ENCODE data around the gene KIF26B. TPM values are rescaled to one million over a fixed set of nuclear protein-coding genes. Genes with fewer than 3 reads are reported as not detected.
"Not testable (repeated sequence)": the region's sequence is repeated elsewhere in the genome, so short reads cannot be mapped to it uniquely, and the experiment has no call there.

Gene KIF26B
- total RNA-seq, 2 donors from 2014 or later: not detected

- no peaks in the 10 kb centered on the region for H3K4me1 Mint-ChIP-seq
- H3K36me3 Mint-ChIP-seq (ENCODE audit: low read depth): no peaks in the 10 kb centered on the region
- H3K27ac Mint-ChIP-seq: no peak overlapping the region
- no peak overlapping the region for H3K4me3 Mint-ChIP-seq
- ATAC-seq (replicated peaks): no peak
- peaks cover 10% of the 10 kb centered on the region for H3K27me3 Mint-ChIP-seq
- no peaks in the 10 kb centered on the region for H3K9me3 Mint-ChIP-seq
Measured at GRCh38 chr1:245345191-245345884, 190.6 kb downstream of the KIF26B start.

GRCh38 chr1:245348626-245349025 lies 193.8 kb downstream of the KIF26B start:
- Mint-ChIP-seq H3K27me3 (peaks cover 14% of the 10 kb centered on the region), H3K36me3 (ENCODE audit: low read depth) (no peaks in the 10 kb centered on the region), H3K9me3 (no peaks in the 10 kb centered on the region), H3K4me1 (no peaks in the 10 kb centered on the region), H3K4me3 (no peak overlapping the region), H3K27ac (no peak overlapping the region)
- ATAC-seq (replicated peaks): no peak

GRCh38 chr1:245353411-245353810 lies 198.6 kb downstream of the KIF26B start:
- H3K27me3 Mint-ChIP-seq: peaks cover 18% of the 10 kb centered on the region
- no peaks in the 10 kb centered on the region for H3K4me1 Mint-ChIP-seq
- no peaks in the 10 kb centered on the region for H3K36me3 Mint-ChIP-seq (ENCODE audit: low read depth)
- no peak overlapping the region for H3K4me3 Mint-ChIP-seq
- no peaks in the 10 kb centered on the region for H3K9me3 Mint-ChIP-seq
- no peak for ATAC-seq (replicated peaks)
- H3K27ac Mint-ChIP-seq: no peak overlapping the region

- Mint-ChIP-seq H3K27ac (no peak overlapping the region), H3K36me3 (ENCODE audit: low read depth) (no peaks in the 10 kb centered on the region), H3K4me1 (no peaks in the 10 kb centered on the region), H3K4me3 (no peak overlapping the region), H3K27me3 (peaks cover 15% of the 10 kb centered on the region), H3K9me3 (no peaks in the 10 kb centered on the region)
- no peak for ATAC-seq (replicated peaks)
Measured at GRCh38 chr1:245353915-245354775, 199.4 kb downstream of the KIF26B start.

- peaks cover 16% of the 10 kb centered on the region for H3K27me3 Mint-ChIP-seq
- not testable (repeated sequence) for ATAC-seq (replicated peaks); H3K36me3 Mint-ChIP-seq (ENCODE audit: low read depth); H3K4me1 Mint-ChIP-seq; H3K9me3 Mint-ChIP-seq; H3K4me3 Mint-ChIP-seq; H3K27ac Mint-ChIP-seq
Measured at GRCh38 chr1:245355851-245356630, 201.3 kb downstream of the KIF26B start.

GRCh38 chr1:245356891-245357585 lies 202.3 kb downstream of the KIF26B start:
- no peak overlapping the region for H3K27ac Mint-ChIP-seq
- H3K4me3 Mint-ChIP-seq: no peak overlapping the region
- no peaks in the 10 kb centered on the region for H3K36me3 Mint-ChIP-seq (ENCODE audit: low read depth)
- ATAC-seq (replicated peaks): no peak
- H3K4me1 Mint-ChIP-seq: no peaks in the 10 kb centered on the region
- no peaks in the 10 kb centered on the region for H3K9me3 Mint-ChIP-seq
- peaks cover 14% of the 10 kb centered on the region for H3K27me3 Mint-ChIP-seq

GRCh38 chr1:245359101-245359680 lies 204.4 kb downstream of the KIF26B start:
- not testable (repeated sequence) for H3K4me1 Mint-ChIP-seq; H3K36me3 Mint-ChIP-seq (ENCODE audit: low read depth); H3K9me3 Mint-ChIP-seq; H3K4me3 Mint-ChIP-seq; H3K27ac Mint-ChIP-seq; ATAC-seq (replicated peaks)
- H3K27me3 Mint-ChIP-seq: peaks cover 10% of the 10 kb centered on the region

GRCh38 chr1:245361065-245361464 lies 206.3 kb downstream of the KIF26B start:
- H3K4me3 Mint-ChIP-seq: no peak overlapping the region
- H3K9me3 Mint-ChIP-seq: no peaks in the 10 kb centered on the region
- no peak for ATAC-seq (replicated peaks)
- H3K27ac Mint-ChIP-seq: no peak overlapping the region
- no peaks in the 10 kb centered on the region for H3K4me1 Mint-ChIP-seq
- H3K36me3 Mint-ChIP-seq (ENCODE audit: low read depth): no peaks in the 10 kb centered on the region
- H3K27me3 Mint-ChIP-seq: peaks cover 7% of the 10 kb centered on the region

- Mint-ChIP-seq H3K9me3 (no peaks in the 10 kb centered on the region), H3K27me3 (peaks cover 2% of the 10 kb centered on the region), H3K36me3 (ENCODE audit: low read depth) (no peaks in the 10 kb centered on the region), H3K27ac (no peak overlapping the region), H3K4me1 (no peaks in the 10 kb centered on the region), H3K4me3 (no peak overlapping the region)
- ATAC-seq (replicated peaks): no peak
Measured at GRCh38 chr1:245361951-245362350, 207.2 kb downstream of the KIF26B start.

- H3K4me1 Mint-ChIP-seq: no peaks in the 10 kb centered on the region
- no peaks in the 10 kb centered on the region for H3K9me3 Mint-ChIP-seq
- H3K27ac Mint-ChIP-seq: no peak overlapping the region
- no peak for ATAC-seq (replicated peaks)
- no peaks in the 10 kb centered on the region for H3K36me3 Mint-ChIP-seq (ENCODE audit: low read depth)
- H3K4me3 Mint-ChIP-seq: no peak overlapping the region
- H3K27me3 Mint-ChIP-seq: peaks cover 2% of the 10 kb centered on the region
Measured at GRCh38 chr1:245363461-245364200, 208.8 kb downstream of the KIF26B start.

GRCh38 chr1:245365095-245366020 lies 210.6 kb downstream of the KIF26B start:
- Mint-ChIP-seq H3K36me3 (ENCODE audit: low read depth) (no peaks in the 10 kb centered on the region), H3K9me3 (no peaks in the 10 kb centered on the region)

GRCh38 chr1:245366886-245367285 lies 212.1 kb downstream of the KIF26B start:
- Mint-ChIP-seq H3K4me3 (no peak overlapping the region), H3K9me3 (no peaks in the 10 kb centered on the region), H3K27me3 (no peaks in the 10 kb centered on the region), H3K4me1 (no peaks in the 10 kb centered on the region), H3K27ac (no peak overlapping the region), H3K36me3 (ENCODE audit: low read depth) (no peaks in the 10 kb centered on the region)
- ATAC-seq (replicated peaks): no peak

More at GRCh38 chr1:245365095-245366020, 210.6 kb downstream of the KIF26B start:
- no peak overlapping the region for H3K27ac Mint-ChIP-seq
- peaks cover 2% of the 10 kb centered on the region for H3K27me3 Mint-ChIP-seq
- ATAC-seq (replicated peaks): no peak
- no peak overlapping the region for H3K4me3 Mint-ChIP-seq
- no peaks in the 10 kb centered on the region for H3K4me1 Mint-ChIP-seq

Measured in activated T-helper 17 cell treated with anti-CD3 and anti-CD28 coated beads, Interleukin-2, amount 50 U/mL, for 72 hours (primary cell).